ENCODE results near the gene CDH23. TPM values are rescaled to one million over a fixed set of nuclear protein-coding genes. Genes with fewer than 3 reads are reported as not detected.

The CDH23 gene
- total RNA-seq, 6 donors from 2014 or later, result 4.7 to 29.3 (median 10.4) TPM

- Histone ChIP-seq H3K27ac (no peak overlapping the region), H3K4me1 (peaks cover 0 to 4% (median 0%) of the 10 kb centered on the region in 4 donors), H3K9me3 (no peaks in the 10 kb centered on the region), H3K27me3 (no peaks in the 10 kb centered on the region), H3K4me3 (no peak overlapping the region), H3K36me3 (no peaks in the 10 kb centered on the region)
- ATAC-seq (ENCODE audit: low FRiP score in 2 of 2) (no peak), DNase-seq (no peak)
- no peak for TF ChIP-seq POLR2AphosphoS5 (IDR thresholded peaks at IDR 0.05)
- no peak for TF ChIP-seq CTCF (IDR thresholded peaks at IDR 0.05)
- no peak for TF ChIP-seq EP300 (IDR thresholded peaks at IDR 0.05)
- TF ChIP-seq POLR2A (IDR thresholded peaks at IDR 0.05), result no peak
- 75 to 77% methylated on average over 8 of the region's 8 CpGs for WGBS, 2 donors
These were observed 207.8 kb downstream of the CDH23 start for GRCh38 chr10:71604324-71605018.

GRCh38 chr10:71605263-71605962 lies 208.7 kb downstream of the CDH23 start:
- TF ChIP-seq POLR2A (IDR thresholded peaks at IDR 0.05) (no peak), EP300 (IDR thresholded peaks at IDR 0.05) (no peak), POLR2AphosphoS5 (IDR thresholded peaks at IDR 0.05) (no peak), CTCF (IDR thresholded peaks at IDR 0.05) (no peak)
- Histone ChIP-seq H3K9me3 (no peaks in the 10 kb centered on the region), H3K36me3 (no peaks in the 10 kb centered on the region), H3K27me3 (no peaks in the 10 kb centered on the region), H3K4me1 (peaks cover 0 to 4% (median 0%) of the 10 kb centered on the region in 4 donors), H3K27ac (no peak overlapping the region), H3K4me3 (no peak overlapping the region)
- ATAC-seq (ENCODE audit: low FRiP score in 2 of 2), result no peak
- 86 to 90% methylated on average over 2 of the region's 2 CpGs for WGBS, 2 donors
- no peak for DNase-seq

GRCh38 chr10:71606257-71607081 lies 209.7 kb downstream of the CDH23 start:
- Histone ChIP-seq H3K36me3 (no peaks in the 10 kb centered on the region), H3K4me3 (no peak overlapping the region), H3K27ac (no peak overlapping the region), H3K9me3 (no peaks in the 10 kb centered on the region), H3K4me1 (peaks cover 0 to 4% (median 0%) of the 10 kb centered on the region in 4 donors), H3K27me3 (no peaks in the 10 kb centered on the region)
- 78 to 91% methylated on average over 7 to 9 of the region's 9 CpGs for WGBS, 2 donors
- no peak for ATAC-seq (ENCODE audit: low FRiP score in 2 of 2)
- no peak for TF ChIP-seq POLR2AphosphoS5 (IDR thresholded peaks at IDR 0.05)
- TF ChIP-seq POLR2A (IDR thresholded peaks at IDR 0.05), result no peak
- TF ChIP-seq CTCF (IDR thresholded peaks at IDR 0.05), result no peak
- no peak for TF ChIP-seq EP300 (IDR thresholded peaks at IDR 0.05)
- no peak for DNase-seq

- no peaks in the 10 kb centered on the region for H3K27me3 ChIP-seq
- DNase-seq (no peak), ATAC-seq (ENCODE audit: low FRiP score in 2 of 2) (no peak)
- no peaks in the 10 kb centered on the region for H3K36me3 ChIP-seq
- no peak overlapping the region for H3K4me3 ChIP-seq
- WGBS, 2 donors, result 84 to 93% methylated on average over 3 to 5 of the region's 5 CpGs
- peaks cover 0 to 4% (median 0%) of the 10 kb centered on the region in 4 donors for H3K4me1 ChIP-seq
- TF ChIP-seq POLR2A (IDR thresholded peaks at IDR 0.05) (no peak), CTCF (IDR thresholded peaks at IDR 0.05) (no peak), EP300 (IDR thresholded peaks at IDR 0.05) (no peak), POLR2AphosphoS5 (IDR thresholded peaks at IDR 0.05) (no peak)
- H3K9me3 ChIP-seq, result no peaks in the 10 kb centered on the region
- H3K27ac ChIP-seq, result no peak overlapping the region
These were observed 210.3 kb downstream of the CDH23 start for GRCh38 chr10:71607082-71607443.

Data from upper lobe of left lung (tissue), 6 donors.